IMR-90 (cell line): Measurements from ENCODE around the gene APOB. TPM values are rescaled to one million over a fixed set of nuclear protein-coding genes. Genes with fewer than 3 reads are reported as not detected.

Experiments used
- ATAC-seq: fragments of 200-7000 bp; cut with Tn5 transposase; 2 replicates; pipeline ENCODE4 v1.9.1; 2020; ENCODE audit warnings: low read depth, mild to moderate bottlenecking, moderate library complexity
- BruUV-seq: library from RNA; stranded (reverse); fragments of 400-500 nt; replicated peaks from 2 replicates; lab custom pipeline; 2021; lab: Mats Ljungman, UMichigan
- CTCF ChIA-PET: fragments of 300-600 bp; formaldehyde crosslinking; extraction: SDS; loops from one replicate; lab custom pipeline; 2021; ENCODE audit warnings: antibody characterized with exemption; lab: Yijun Ruan, JAX
- POLR2A ChIA-PET: fragments of 300-600 bp; sonication (Branson Sonifier 250); formaldehyde crosslinking; loops from one replicate; lab custom pipeline; 2022; ENCODE audit warnings: antibody characterized with exemption; ENCODE audit not compliant: unreplicated experiment; lab: Charles Lee
- DNase-seq: peaks from one replicate; pipeline ENCODE4 v3.0.0; 2013
- H2AFZ ChIP-seq: replicated peaks from 2 replicates; pipeline ENCODE3; 2013; ENCODE audit warnings: low read length, mild to moderate bottlenecking; ENCODE audit not compliant: poor library complexity
- H2AK5ac ChIP-seq: 2 replicates; pipeline ENCODE4 v1.6.1; 2013; ENCODE audit warnings: low read depth, low read length, inconsistent platforms
- H2AK9ac ChIP-seq: replicated peaks from 2 replicates; pipeline ENCODE3; 2013; ENCODE audit warnings: mild to moderate bottlenecking, low read depth, low read length, moderate library complexity; ENCODE audit not compliant: poor library complexity
- H2BK120ac ChIP-seq: 2 replicates; pipeline ENCODE4 v1.6.1; 2013; ENCODE audit warnings: low read depth, low read length, inconsistent platforms
- H2BK15ac ChIP-seq: 3 replicates; pipeline ENCODE4 v1.6.1; 2013; ENCODE audit warnings: low read depth, low read length, inconsistent platforms
- H2BK20ac ChIP-seq: 2 replicates; pipeline ENCODE4 v1.6.1; 2013; ENCODE audit warnings: low read depth, mild to moderate bottlenecking, inconsistent platforms, low read length, moderate library complexity
- H2BK5ac ChIP-seq: 2 replicates; pipeline ENCODE4 v1.6.1; 2013; ENCODE audit warnings: mild to moderate bottlenecking, low read depth, low read length, inconsistent platforms; ENCODE audit not compliant: poor library complexity, severe bottlenecking
- H3K14ac ChIP-seq: replicated peaks from 2 replicates; pipeline ENCODE4 v1.6.1; 2013; ENCODE audit warnings: low read depth, low read length, inconsistent platforms
- H3K18ac ChIP-seq: 2 replicates; pipeline ENCODE4 v1.6.1; 2013; ENCODE audit warnings: low read depth, low read length, control low read depth
- H3K23ac ChIP-seq: 2 replicates; pipeline ENCODE4 v1.6.1; 2013; ENCODE audit warnings: low read depth, low read length, inconsistent platforms
- H3K27ac ChIP-seq: 2 replicates; pipeline ENCODE4 v1.5.1; 2013; ENCODE audit warnings: mild to moderate bottlenecking, control low read depth, low read length; ENCODE audit not compliant: insufficient read depth
- H3K27me3 ChIP-seq: 2 replicates; pipeline ENCODE4 v1.6.1; 2013; ENCODE audit warnings: low read length; ENCODE audit not compliant: control insufficient read depth, insufficient read depth
- H3K36me3 ChIP-seq: 2 replicates; pipeline ENCODE4 v1.6.1; 2013; ENCODE audit warnings: low read length, mixed read lengths; ENCODE audit not compliant: control insufficient read depth, insufficient read depth
- H3K4ac ChIP-seq: 2 replicates; pipeline ENCODE4 v1.6.1; 2013; ENCODE audit warnings: low read depth, low read length, inconsistent platforms
- H3K4me1 ChIP-seq: 2 replicates; pipeline ENCODE4 v1.6.1; 2013; ENCODE audit warnings: low read length, mixed read lengths; ENCODE audit not compliant: control insufficient read depth, insufficient read depth
- H3K4me2 ChIP-seq: 2 replicates; pipeline ENCODE4 v1.6.1; 2013; ENCODE audit warnings: low read depth, mild to moderate bottlenecking, control low read depth, low read length, moderate library complexity
- H3K4me3 ChIP-seq: 2 replicates; pipeline ENCODE4 v1.5.1; 2013; ENCODE audit warnings: low read depth, mild to moderate bottlenecking, control low read depth, low read length, moderate library complexity; ENCODE audit not compliant: insufficient read depth
- H3K56ac ChIP-seq: 2 replicates; pipeline ENCODE4 v1.6.1; 2013; ENCODE audit warnings: low read length, inconsistent platforms; ENCODE audit not compliant: insufficient read depth; ENCODE audit errors: extremely low read depth
- H3K79me1 ChIP-seq, 2 experiments: 2 replicates each; pipeline ENCODE4 v1.6.1; 2013; ENCODE audit warnings: low read length in 2 of 2, inconsistent platforms in 1 of 2, low read depth in 1 of 2
- H3K9ac ChIP-seq: 2 replicates; pipeline ENCODE4 v1.6.1; 2013; ENCODE audit warnings: low read depth, low read length, control low read depth
- H3K9me1 ChIP-seq: 2 replicates; pipeline ENCODE4 v1.6.1; 2013; ENCODE audit warnings: low read length, inconsistent platforms; ENCODE audit not compliant: insufficient read depth
- H3K9me3 ChIP-seq: 2 replicates; pipeline ENCODE4 v1.6.1; 2013; ENCODE audit warnings: low read length; ENCODE audit not compliant: control insufficient read depth, insufficient read depth
- H4K20me1 ChIP-seq: 2 replicates; pipeline ENCODE4 v1.6.1; 2013; ENCODE audit warnings: low read length, inconsistent platforms; ENCODE audit not compliant: insufficient read depth
- H4K5ac ChIP-seq: 2 replicates; pipeline ENCODE4 v1.6.1; 2013; ENCODE audit warnings: mild to moderate bottlenecking, low read depth, low read length, control low read depth
- H4K8ac ChIP-seq, 2 experiments: 2 replicates each; pipeline ENCODE4 v1.6.1; 2013; ENCODE audit warnings: low read depth in 2 of 2, low read length in 2 of 2, control low read depth in 1 of 2, inconsistent platforms in 1 of 2
- H4K91ac ChIP-seq: 2 replicates; pipeline ENCODE4 v1.6.1; 2013; ENCODE audit warnings: low read depth, low read length, inconsistent platforms; ENCODE audit not compliant: insufficient read depth
- CEBPB ChIP-seq: IDR thresholded peaks from 2 replicates; pipeline ENCODE4 v1.6.1; 2012; ENCODE audit warnings: low read depth, low read length, improper control_type of control experiment
- MAFK ChIP-seq: IDR thresholded peaks from 2 replicates; pipeline ENCODE4 v1.6.1; 2012; ENCODE audit warnings: low read depth, low read length, improper control_type of control experiment
- WGBS, 2 experiments: methylation state at CpG; one replicate each; pipeline versions ENCODE4 v1.1.5 to v1.1.7; 2013; ENCODE audit warnings: missing lambda C conversion rate in 2 of 2; ENCODE audit not compliant: insufficient read length in 1 of 2; ENCODE audit errors: extremely low coverage in 2 of 2; 5-methylcytosine and 5-hydroxymethylcytosine counted together
- dilution Hi-C: fragments of 300-500 bp; cut with HindIII; formaldehyde crosslinking; loops from one replicate; pipeline ENCODE4 v1.14.3; 2018; ENCODE audit warnings: low sequenced_read_pairs; ENCODE audit not compliant: unreplicated experiment
- in situ Hi-C: fragments of 300-500 bp; cut with MboI; formaldehyde crosslinking; loops from 3 replicates; pipeline ENCODE4 v1.14.3; 2019; ENCODE audit warnings: low sequenced_read_pairs, inconsistent platforms, mixed read lengths
- intact Hi-C: fragments of 100-400 bp; cut with micrococcal nuclease; formaldehyde crosslinking; loops from 2 replicates; pipeline ENCODE4 v1.10.0; 2022
- polyA plus RNA-seq, 3 experiments: library from polyadenylated mRNA; depleted of rRNA; stranded (reverse); fragments of >200 nt; gene quantifications; 2 replicates each; pipeline ENCODE4 v1.2.3, GENCODE V29; 2012; ENCODE audit warnings: low replicate concordance in 1 of 3
- total RNA-seq: library from RNA; depleted of rRNA; stranded (reverse); fragments of >200 nt; gene quantifications from 2 replicates; pipeline ENCODE4 v1.2.3, GENCODE V29; 2012

APOB gene
- total and polyA plus RNA-seq, 2 of the 4 experiments (the other 2 are of a cell fraction) = under 0.01 TPM; not detected in 1

DNA sequence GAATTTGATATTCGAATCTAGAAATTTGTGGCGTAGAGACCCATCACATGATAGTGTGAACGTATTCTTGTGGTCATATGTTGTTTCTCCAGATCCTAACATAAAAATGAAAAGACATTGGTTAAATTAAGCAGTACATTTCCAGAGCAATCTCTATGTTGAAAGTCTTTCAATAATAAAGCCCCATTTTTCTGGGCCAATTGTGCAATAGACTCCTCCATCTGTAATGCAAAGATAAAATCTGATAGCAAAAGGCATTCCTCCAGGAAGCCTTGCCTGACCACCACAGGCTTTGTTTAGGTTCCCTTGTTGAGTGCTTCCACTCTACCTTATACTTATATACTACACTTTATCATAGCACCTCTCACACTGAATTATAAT, 31.3 kb downstream of the APOB start:
- intact Hi-C loops = no loop called here
- WGBS, 2 experiments = no CpG with 5 or more reads among the region's 3 CpGs
- dilution Hi-C loops = no loop called here
- Histone ChIP-seq H4K8ac (no peak overlapping the region), H3K79me1 (no peaks in the 10 kb centered on the region), H3K23ac (no peak overlapping the region), H3K27me3 (no peaks in the 10 kb centered on the region), H3K4me2 (no peak overlapping the region), H2BK15ac (no peak overlapping the region), H4K5ac (no peak overlapping the region), H2BK20ac (no peak overlapping the region), H4K91ac (no peak overlapping the region), H3K4ac (no peak overlapping the region), H2AK5ac (no peak overlapping the region), H2BK5ac (no peak overlapping the region), H3K27ac (no peak overlapping the region), H2AFZ (no peak overlapping the region), H3K4me3 (no peak overlapping the region), H3K9me3 (no peaks in the 10 kb centered on the region), H3K14ac (no peak overlapping the region), H3K4me1 (no peaks in the 10 kb centered on the region), H3K9me1 (no peaks in the 10 kb centered on the region), H3K9ac (no peak overlapping the region), H2AK9ac (no peak overlapping the region), H3K56ac (no peak overlapping the region), H3K18ac (no peak overlapping the region), H3K36me3 (no peaks in the 10 kb centered on the region), H4K20me1 (no peaks in the 10 kb centered on the region), H2BK120ac (no peak overlapping the region)
- DNase-seq (no peak), ATAC-seq (no peak)
- BruUV-seq = no TSS peak
- CTCF ChIA-PET = no interaction called here
- no peak for TF ChIP-seq MAFK
- 0 out of 2 replicates have a peak, but pooled peaks have one; percentile 19 for TF ChIP-seq CEBPB
- in situ Hi-C loops = no loop called here
- POLR2A ChIA-PET = no interaction called here
